ENCODE measurements around the gene APBA3.

APBA3 gene

DNA sequence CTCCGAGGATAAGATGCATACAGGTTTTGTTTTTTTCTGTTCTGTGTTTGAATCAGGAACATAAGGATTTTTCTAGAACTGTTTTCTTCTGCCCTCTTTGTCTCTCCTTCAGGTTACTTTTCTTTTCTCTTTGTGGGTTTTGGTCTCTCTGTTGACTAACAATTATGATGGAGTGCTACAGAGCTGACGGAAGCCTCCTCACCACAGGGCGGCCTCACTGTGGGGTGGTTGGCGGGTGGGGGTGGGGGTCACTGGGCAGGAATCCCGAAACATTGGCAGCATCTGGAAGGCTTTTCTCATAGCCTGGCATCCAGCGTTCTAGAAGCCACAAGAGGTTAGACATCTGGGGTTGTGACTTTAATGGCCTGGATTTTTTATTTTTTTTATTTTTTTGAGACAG is 36.6 kb upstream of the APBA3 start:
- ATAC-seq (replicated peaks), result no peak
- H3K36me3 Mint-ChIP-seq, result peaks cover 4 to 5% of the 10 kb centered on the region in 2 donors
- DNase-seq, result no peak
- peaks cover 12 to 16% of the 10 kb centered on the region in 2 donors for H3K27me3 Mint-ChIP-seq
- no peak overlapping the region for H3K4me3 Mint-ChIP-seq
- H3K4me1 Mint-ChIP-seq, result peaks cover 10 to 18% of the 10 kb centered on the region in 2 donors
- no peak overlapping the region for H3K27ac Mint-ChIP-seq
- H3K9me3 Mint-ChIP-seq, result peaks cover 6 to 10% of the 10 kb centered on the region in 2 donors

DNA sequence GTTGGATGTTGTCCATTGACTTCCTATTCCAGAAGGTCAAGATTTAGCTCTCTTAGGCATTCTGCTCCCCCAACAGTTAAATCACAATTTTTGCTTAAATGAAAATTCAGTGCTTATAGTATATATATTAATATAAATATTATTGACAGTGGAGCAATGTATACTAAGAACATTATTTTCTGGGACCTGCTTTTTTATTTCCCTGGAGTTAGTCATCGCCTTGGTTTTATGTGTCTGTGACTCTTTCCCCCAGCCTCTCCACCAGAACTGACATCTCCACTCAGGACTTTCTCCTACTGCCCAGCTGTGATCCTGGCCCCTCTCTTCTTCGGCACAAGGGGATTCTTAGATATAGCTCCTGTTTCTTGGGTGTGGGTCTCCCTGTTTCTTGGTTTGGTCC is 34.9 kb upstream of the APBA3 start:
- ATAC-seq (replicated peaks), result no peak
- H3K4me3 Mint-ChIP-seq, result no peak overlapping the region

DNA sequence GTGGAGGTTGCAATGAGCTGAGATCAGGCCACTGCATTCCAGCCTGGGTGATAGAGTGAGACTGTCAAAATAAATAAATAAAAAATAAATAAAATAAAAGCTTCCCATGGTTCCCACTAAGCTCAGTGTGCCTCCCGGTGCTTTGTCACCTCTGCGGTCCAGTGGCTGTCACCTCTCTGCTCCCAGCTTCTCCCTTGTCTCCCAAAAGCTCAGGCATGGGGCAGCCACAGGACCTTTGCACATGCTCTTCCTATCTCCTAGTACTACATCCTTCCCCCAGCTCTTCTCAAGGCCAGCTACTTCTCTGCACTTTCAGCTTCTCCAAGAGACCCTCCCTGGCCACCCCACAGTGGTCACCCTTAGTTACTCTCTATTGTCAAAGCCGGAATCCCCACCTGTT is 32.3 kb upstream of the APBA3 start:
- peaks cover 4 to 5% of the 10 kb centered on the region in 2 donors for H3K36me3 Mint-ChIP-seq
- peak overlapping the region; percentile 11 for H3K27ac Mint-ChIP-seq
- no peak overlapping the region for H3K4me3 Mint-ChIP-seq
- no peak for ATAC-seq (replicated peaks)
- DNase-seq, result no peak
- H3K9me3 Mint-ChIP-seq, result peaks cover 14% of the 10 kb centered on the region in 2 donors
- peaks cover 0 to 2% of the 10 kb centered on the region in 2 donors for H3K4me1 Mint-ChIP-seq
- peaks cover 5 to 6% of the 10 kb centered on the region in 2 donors for H3K27me3 Mint-ChIP-seq

More for the DNA sequence above, 34.9 kb upstream of the APBA3 start:
- H3K27me3 Mint-ChIP-seq, result peaks cover 5% of the 10 kb centered on the region in 2 donors
- H3K36me3 Mint-ChIP-seq, result peaks cover 4 to 5% of the 10 kb centered on the region in 2 donors
- H3K4me1 Mint-ChIP-seq, result peaks cover 4 to 11% of the 10 kb centered on the region in 2 donors
- peaks cover 10% of the 10 kb centered on the region in 2 donors for H3K9me3 Mint-ChIP-seq
- no peak overlapping the region for H3K27ac Mint-ChIP-seq
- DNase-seq, result no peak

DNA sequence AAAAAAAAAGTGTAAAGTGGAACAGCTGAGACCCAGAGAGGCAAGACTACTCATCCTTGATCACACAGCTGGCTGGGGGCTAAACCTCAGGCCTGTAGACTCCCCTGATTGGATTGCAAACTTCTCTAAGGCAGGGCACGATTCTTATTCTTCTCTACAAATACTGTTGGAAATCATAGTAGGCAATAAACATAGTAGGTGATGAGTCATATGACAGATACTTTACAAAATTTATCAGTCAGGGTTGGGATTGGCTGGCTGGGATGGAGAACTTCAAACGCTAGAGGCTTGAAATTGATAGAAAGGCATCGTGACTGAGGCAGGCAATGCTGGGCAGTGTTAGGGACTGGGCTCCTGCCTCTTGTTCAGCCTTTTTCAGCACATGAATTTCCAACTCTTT is 30.6 kb upstream of the APBA3 start:
- DNase-seq (no peak), ATAC-seq (replicated peaks) (no peak)
- peaks cover 14% of the 10 kb centered on the region in 2 donors for H3K9me3 Mint-ChIP-seq
- H3K36me3 Mint-ChIP-seq, result peaks cover 4 to 5% of the 10 kb centered on the region in 2 donors
- peaks cover 5 to 6% of the 10 kb centered on the region in 2 donors for H3K27me3 Mint-ChIP-seq
- no peak overlapping the region for H3K27ac Mint-ChIP-seq
- H3K4me3 Mint-ChIP-seq, result no peak overlapping the region
- H3K4me1 Mint-ChIP-seq, result no peaks in the 10 kb centered on the region

DNA sequence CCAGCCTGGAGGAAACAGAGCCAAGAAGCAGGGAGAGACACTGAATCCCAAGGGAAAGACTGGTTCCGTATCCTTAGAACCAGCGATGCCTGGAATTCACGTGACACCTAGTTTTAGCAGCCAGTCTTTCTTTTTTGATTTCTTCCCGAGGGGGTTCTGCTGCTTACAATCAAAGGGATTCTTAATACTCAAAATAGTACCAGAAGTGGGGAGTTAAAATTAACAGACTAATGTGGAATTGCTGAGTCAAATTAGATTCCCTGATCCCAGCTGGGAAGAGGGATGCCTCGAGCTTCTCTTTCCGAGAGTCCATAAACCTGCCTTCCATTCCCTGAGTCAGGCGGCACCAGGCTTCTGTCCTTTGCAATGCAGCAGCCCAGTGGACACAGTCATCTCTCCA is 29.4 kb upstream of the APBA3 start:
- Mint-ChIP-seq H3K27ac (no peak overlapping the region), H3K4me1 (no peaks in the 10 kb centered on the region), H3K36me3 (peaks cover 0 to 3% of the 10 kb centered on the region in 2 donors), H3K9me3 (peaks cover 7 to 8% of the 10 kb centered on the region in 2 donors), H3K4me3 (no peak overlapping the region), H3K27me3 (peaks cover 5 to 6% of the 10 kb centered on the region in 2 donors)
- no peak for DNase-seq
- ATAC-seq (replicated peaks), result no peak

DNA sequence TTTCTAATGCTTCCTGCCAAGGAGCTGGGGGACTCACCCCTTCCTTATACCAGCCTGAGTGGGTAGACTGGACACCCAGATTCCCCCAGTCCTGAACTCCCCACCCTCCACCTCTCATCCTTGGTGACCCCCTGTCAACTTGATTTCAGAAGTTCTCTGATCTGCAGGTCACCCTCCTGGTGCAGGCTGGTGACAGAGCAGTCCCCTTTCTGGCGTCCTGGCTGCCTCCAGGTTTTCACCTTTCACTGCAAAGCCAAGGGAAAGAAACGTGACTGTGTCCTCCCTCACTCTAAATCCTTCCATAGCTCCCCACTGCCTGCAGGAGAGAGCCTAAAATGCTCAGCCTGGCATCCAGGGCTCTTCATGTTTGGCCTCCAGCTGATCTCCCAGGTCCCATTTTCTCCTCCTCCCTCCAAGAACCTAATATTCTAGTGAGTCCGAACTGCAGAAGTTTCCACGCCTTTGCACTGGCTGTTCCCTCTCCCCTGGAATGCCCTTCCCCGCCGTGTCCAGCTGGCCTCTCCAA is 28.8 kb upstream of the APBA3 start:
- H3K27me3 Mint-ChIP-seq, result peaks cover 5 to 6% of the 10 kb centered on the region in 2 donors
- peaks cover 0 to 3% of the 10 kb centered on the region in 2 donors for H3K36me3 Mint-ChIP-seq
- no peak for DNase-seq
- peaks cover 7 to 8% of the 10 kb centered on the region in 2 donors for H3K9me3 Mint-ChIP-seq
- H3K27ac Mint-ChIP-seq, result no peak overlapping the region
- H3K4me1 Mint-ChIP-seq, result peaks cover 0 to 3% of the 10 kb centered on the region in 2 donors
- H3K4me3 Mint-ChIP-seq, result no peak overlapping the region
- ATAC-seq (replicated peaks), result no peak

DNA sequence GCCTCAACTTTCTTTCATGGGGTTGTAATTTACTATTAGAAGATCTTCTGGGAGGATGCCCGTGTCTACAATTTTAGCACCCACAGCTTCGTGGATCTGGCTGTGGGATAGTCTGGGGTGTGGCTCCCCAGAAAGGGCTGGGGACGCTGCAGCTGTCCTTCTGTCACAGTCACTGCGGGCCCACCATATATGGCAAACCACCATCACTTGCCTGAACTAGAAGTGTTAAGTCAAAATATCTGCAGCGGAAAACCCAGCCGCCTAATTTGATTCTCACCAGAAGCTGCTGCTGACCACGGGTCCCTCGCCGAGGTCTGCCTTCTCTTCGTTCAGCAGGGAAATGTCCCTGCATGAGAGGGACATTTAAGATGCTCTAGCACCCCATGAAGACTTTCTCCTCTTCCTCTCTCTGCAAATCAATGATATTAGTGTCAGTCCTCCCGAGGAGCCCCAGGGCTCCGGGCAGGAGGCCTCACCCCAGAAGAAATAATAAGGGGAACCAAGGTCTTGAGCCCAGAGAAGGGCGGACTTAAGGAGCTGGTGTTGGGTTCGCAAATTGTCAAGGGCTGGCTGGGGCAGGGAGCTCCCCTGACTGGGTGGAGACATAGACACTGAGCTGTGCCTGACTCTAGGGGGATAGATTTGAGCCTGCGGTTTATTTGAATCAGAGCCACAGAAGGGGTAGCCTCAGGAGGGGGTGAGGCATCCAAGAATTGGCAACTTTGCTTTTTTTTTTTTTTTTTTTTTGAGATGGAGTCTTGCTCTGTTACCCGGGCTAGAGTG is 27.7 kb upstream of the APBA3 start:
- DNase-seq, result no peak
- ATAC-seq (replicated peaks), result no peak
- H3K27ac Mint-ChIP-seq, result no peak overlapping the region
- H3K27me3 Mint-ChIP-seq, result peaks cover 5 to 6% of the 10 kb centered on the region in 2 donors
- H3K4me1 Mint-ChIP-seq, result peaks cover 8 to 13% of the 10 kb centered on the region in 2 donors
- H3K4me3 Mint-ChIP-seq, result no peak overlapping the region
- H3K36me3 Mint-ChIP-seq, result peaks cover 0 to 5% of the 10 kb centered on the region in 2 donors
- H3K9me3 Mint-ChIP-seq, result peaks cover 7 to 8% of the 10 kb centered on the region in 2 donors

DNA sequence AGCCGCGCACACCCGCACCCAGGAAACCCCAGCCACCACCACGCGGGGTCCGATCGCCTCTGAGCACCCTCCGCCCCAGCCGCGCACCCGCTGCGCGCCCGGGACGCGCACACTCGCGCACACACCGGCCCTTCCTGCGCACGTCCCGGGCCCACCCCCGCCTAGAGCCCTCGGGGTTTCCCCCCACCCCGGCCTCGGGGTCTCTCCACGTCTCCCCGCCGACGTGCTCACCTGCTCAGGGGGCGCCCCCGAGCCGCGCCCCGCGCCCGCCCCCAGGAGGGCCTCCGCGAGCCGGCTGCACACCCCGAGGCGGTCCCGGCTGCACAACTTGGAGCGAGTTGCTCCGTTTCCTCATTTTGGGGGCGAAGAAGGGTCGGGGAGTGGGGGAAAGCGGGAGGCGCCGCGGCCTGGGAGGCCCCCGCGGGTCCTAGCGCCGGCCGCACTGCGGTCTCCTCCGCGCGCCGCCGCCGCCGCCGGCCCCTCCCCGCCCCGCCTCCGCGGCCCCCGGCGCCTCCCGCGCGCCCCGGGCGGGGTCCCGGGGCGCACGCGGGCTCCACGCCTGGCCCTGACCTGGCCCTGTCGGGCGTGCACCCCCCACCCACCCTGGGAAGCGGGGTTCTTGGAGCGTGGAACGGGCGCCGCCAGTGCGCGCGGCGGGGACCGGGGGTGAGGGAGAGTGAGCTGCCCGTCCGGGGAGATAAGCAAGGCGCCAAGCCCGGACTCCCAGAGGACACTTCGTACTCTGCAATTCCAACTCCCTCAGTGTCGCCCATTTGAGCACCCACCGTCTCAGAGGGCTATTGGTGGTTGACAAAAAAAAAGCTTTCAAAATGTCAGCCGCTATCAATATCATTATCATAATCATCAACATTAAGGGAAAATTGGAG is 24.7 kb upstream of the APBA3 start, which contains the start of gene MATK:
Gene MATK (minus strand): TSS at position 444 of the 887 bp plus-strand sequence. CDS start 1,246 bp downstream, outside the sequence.
- DNase-seq, result no peak
- peak; percentile 63 to 64 for ATAC-seq (replicated peaks)
- Mint-ChIP-seq H3K36me3 (peaks cover 18 to 20% of the 10 kb centered on the region in 2 donors), H3K4me3 (peak within 1 kb of the TSS; percentile 71 to 80), H3K4me1 (peaks cover 8 to 13% of the 10 kb centered on the region in 2 donors), H3K27ac (peak within 1 kb of the TSS; percentile 14), H3K9me3 (peaks cover 16 to 18% of the 10 kb centered on the region in 2 donors), H3K27me3 (peaks cover 5 to 6% of the 10 kb centered on the region in 2 donors)

DNA sequence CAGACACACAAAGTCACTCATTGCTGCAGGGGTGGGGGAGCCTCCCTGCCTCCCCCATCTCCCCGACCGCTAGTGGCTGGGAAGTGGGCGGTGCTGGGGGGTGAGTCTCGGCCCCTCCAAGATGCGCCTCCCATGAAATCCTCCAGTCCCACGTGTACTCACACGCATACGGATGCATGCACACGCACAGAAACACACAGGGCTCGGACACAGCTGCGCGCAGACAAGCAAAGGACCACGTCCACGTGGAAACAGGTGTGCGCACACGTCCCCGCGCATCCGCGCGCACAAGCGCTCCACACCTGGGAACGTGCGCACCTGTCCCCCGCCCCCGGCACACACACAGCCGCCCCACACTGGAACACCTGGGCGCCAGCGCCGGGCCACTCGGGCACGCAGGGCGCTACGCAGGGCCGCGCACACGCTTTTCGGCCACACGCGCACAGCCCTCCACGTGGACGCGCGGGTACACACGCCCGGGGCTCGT is 24.0 kb upstream of the APBA3 start:
- peaks cover 18 to 21% of the 10 kb centered on the region in 2 donors for H3K36me3 Mint-ChIP-seq
- peak overlapping the region; percentile 5 for H3K27ac Mint-ChIP-seq
- H3K27me3 Mint-ChIP-seq, result peaks cover 2% of the 10 kb centered on the region in 2 donors
- H3K9me3 Mint-ChIP-seq, result peaks cover 14 to 16% of the 10 kb centered on the region in 2 donors
- H3K4me1 Mint-ChIP-seq, result peaks cover 8 to 13% of the 10 kb centered on the region in 2 donors
- ATAC-seq (replicated peaks) (peak; percentile 24 to 56), DNase-seq (no peak)
- peak overlapping the region; percentile 71 to 80 for H3K4me3 Mint-ChIP-seq

DNA sequence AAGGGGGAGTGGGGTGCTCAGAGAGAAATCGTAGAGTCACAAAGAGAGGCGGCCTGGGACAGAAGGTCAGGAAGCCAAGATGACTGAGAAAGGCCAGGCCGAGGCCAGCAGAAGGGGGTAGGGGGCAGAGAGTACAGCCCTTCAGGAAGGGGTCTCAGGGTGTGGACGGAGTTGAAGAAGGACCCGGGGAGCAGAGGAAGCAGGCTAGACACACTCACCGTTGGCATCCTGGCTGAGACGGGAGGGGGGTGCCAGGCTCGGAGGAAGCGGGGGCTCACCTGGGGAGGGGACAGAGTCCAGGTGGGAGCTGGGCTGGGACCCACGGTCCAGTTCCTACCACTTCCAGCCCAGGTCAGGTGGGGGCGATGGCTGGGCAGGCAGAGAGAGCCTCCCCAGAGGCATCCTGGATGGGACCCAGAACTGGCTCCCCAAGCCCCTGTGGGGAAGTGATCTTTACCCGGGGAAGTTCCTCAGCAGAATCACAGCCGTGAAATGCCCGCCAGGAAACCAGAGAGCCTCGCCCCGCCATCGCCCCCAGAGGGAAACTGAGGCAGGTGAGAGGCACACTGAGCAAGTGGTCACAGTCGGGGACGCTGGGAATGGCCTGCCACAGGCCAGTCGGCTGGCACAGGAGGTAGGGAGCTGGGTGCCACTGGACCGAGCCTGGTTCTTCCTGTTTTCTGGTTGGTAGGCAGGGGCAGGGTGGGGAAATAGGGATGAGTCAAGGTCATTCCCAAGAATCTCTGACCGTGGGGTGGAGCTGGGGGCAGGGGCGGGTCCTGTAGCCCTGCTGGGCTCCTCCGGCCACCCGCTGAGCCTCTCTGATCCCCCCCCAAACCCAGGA is 23.3 kb upstream of the APBA3 start:
- H3K4me3 Mint-ChIP-seq, result peak overlapping the region; percentile 71 to 80
- peaks cover 8 to 13% of the 10 kb centered on the region in 2 donors for H3K4me1 Mint-ChIP-seq
- H3K27me3 Mint-ChIP-seq, result no peaks in the 10 kb centered on the region
- peaks cover 13 to 14% of the 10 kb centered on the region in 2 donors for H3K9me3 Mint-ChIP-seq
- DNase-seq (no peak), ATAC-seq (replicated peaks) (no peak)
- H3K27ac Mint-ChIP-seq, result peak overlapping the region; percentile 15
- H3K36me3 Mint-ChIP-seq, result peaks cover 18 to 21% of the 10 kb centered on the region in 2 donors

DNA sequence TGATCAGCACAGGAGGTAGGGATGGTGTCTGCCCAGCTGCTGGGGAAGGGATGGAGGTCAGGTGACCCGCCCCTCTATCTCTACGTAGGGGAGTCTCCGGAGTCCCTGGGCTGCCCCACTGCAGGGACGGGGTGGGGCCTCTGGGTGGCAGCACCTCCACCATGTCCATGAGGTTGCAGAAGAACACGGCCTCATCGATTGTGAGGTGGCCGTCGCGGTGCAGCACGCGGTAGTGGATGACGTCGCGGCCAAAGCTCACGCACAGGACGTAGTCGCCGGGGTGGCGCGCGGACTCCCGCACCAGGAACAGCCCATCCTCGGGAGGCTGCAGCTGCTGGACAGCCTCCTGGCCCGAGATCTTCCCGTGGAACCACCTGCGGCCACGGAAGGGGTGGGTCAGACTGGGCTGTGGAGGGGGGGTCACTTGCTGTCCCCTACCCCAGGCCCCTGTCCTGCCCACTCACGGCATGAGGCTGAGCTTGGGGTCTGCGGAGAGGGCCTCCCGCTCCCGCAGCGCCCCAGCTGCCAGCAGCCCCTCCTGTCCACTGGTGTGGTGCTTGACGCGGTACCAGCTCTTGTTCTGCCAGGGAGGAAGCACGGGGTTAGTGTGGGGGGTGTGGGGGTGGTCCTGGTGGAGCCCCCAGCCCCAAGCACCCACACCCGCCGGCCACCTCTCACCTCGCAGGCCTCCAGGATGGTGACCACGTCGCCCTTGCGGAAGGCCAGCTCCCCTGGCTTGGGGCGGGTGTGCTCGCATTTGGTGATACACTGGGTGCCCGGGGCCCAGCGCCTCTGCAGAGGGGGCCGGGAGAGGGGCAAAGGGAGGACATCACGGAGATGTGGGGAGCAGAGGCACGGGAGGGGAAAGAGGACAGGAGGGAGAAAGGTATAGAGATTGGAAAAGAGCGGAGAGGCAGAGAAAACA is 22.4 kb upstream of the APBA3 start:
- H3K4me1 Mint-ChIP-seq, result peaks cover 8 to 13% of the 10 kb centered on the region in 2 donors
- H3K36me3 Mint-ChIP-seq, result peaks cover 18 to 21% of the 10 kb centered on the region in 2 donors
- peak overlapping the region; percentile 71 to 80 for H3K4me3 Mint-ChIP-seq
- H3K27ac Mint-ChIP-seq, result no peak overlapping the region
- peaks cover 13 to 14% of the 10 kb centered on the region in 2 donors for H3K9me3 Mint-ChIP-seq
- ATAC-seq (replicated peaks) (peak; percentile 37 to 39), DNase-seq (no peak)
- no peaks in the 10 kb centered on the region for H3K27me3 Mint-ChIP-seq

DNA sequence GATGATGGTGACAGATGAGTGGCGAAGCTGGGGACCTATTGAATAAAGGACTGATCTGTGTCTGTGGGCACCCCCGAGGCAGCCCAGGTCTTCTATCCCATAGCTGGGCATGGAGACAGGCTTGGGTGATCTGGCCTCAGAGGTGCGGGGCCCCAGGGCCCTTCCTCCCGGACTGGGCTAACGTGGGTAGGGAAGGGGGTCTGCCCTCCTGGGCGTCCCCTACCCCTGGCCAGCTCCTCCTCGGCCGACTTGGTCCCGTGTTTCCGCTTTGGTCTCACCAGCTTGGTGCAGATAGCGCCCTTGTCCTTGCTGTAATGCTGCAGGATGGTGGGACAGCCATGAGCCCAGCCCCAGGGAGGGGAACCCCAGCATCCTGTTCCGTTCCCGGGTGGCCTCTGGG is 21.4 kb upstream of the APBA3 start:
- DNase-seq, result no peak
- Mint-ChIP-seq H3K4me3 (no peak overlapping the region), H3K27me3 (no peaks in the 10 kb centered on the region), H3K9me3 (peaks cover 13 to 14% of the 10 kb centered on the region in 2 donors), H3K27ac (no peak overlapping the region), H3K36me3 (peaks cover 18 to 21% of the 10 kb centered on the region in 2 donors), H3K4me1 (peaks cover 8 to 13% of the 10 kb centered on the region in 2 donors)
- no peak for ATAC-seq (replicated peaks)

Data from stimulated activated naive B cell treated with anti-CD40 and anti-IgM and Interleukin-4, amounts not matched to agents 10 μg/mL and 1 μg/mL and 100 μg/mL, for 72 hours (primary cell).